ENCODE measurements around the gene USP24. TPM values are rescaled to one million over a fixed set of nuclear protein-coding genes. Genes with fewer than 3 reads are reported as not detected.
"Not testable (repeated sequence)": the region's sequence is repeated elsewhere in the genome, so short reads cannot be mapped to it uniquely, and the experiment has no call there.

The USP24 gene
- total RNA-seq, 1 donor from 2014 or later = 58.1 TPM

GRCh38 chr1:55234016-55234415 lies 18.9 kb upstream of the USP24 start:
- H3K4me1 Mint-ChIP-seq = peaks cover 8% of the 10 kb centered on the region
- no peak for TF ChIP-seq CTCF (IDR thresholded peaks at IDR 0.05; ENCODE audit: unreplicated experiment)
- H3K9me3 Mint-ChIP-seq = peaks cover 2% of the 10 kb centered on the region
- no peak for DNase-seq (ENCODE audit: low spot score in 2 of 2, unreplicated experiment in 2 of 2)
- no peak overlapping the region for H3K4me3 Mint-ChIP-seq
- H3K27ac Mint-ChIP-seq = no peak overlapping the region
- H3K27me3 Mint-ChIP-seq (ENCODE audit: low read depth) = peaks cover 2% of the 10 kb centered on the region
- H3K36me3 Mint-ChIP-seq = no peaks in the 10 kb centered on the region

GRCh38 chr1:55233145-55233777 lies 18.1 kb upstream of the USP24 start:
- Mint-ChIP-seq H3K36me3 (no peaks in the 10 kb centered on the region), H3K4me1 (peaks cover 8% of the 10 kb centered on the region), H3K9me3 (peaks cover 2% of the 10 kb centered on the region), H3K4me3 (no peak overlapping the region), H3K27me3 (ENCODE audit: low read depth) (peaks cover 2% of the 10 kb centered on the region), H3K27ac (no peak overlapping the region)
- DNase-seq (ENCODE audit: low spot score in 2 of 2, unreplicated experiment in 2 of 2) = no peak
- no peak for TF ChIP-seq CTCF (IDR thresholded peaks at IDR 0.05; ENCODE audit: unreplicated experiment)

GRCh38 chr1:55232448-55233144 lies 17.4 kb upstream of the USP24 start:
- H3K36me3 Mint-ChIP-seq = no peaks in the 10 kb centered on the region
- H3K27me3 Mint-ChIP-seq (ENCODE audit: low read depth) = peaks cover 2% of the 10 kb centered on the region
- no peak overlapping the region for H3K4me3 Mint-ChIP-seq
- peaks cover 2% of the 10 kb centered on the region for H3K9me3 Mint-ChIP-seq
- H3K27ac Mint-ChIP-seq = no peak overlapping the region
- no peak for DNase-seq (ENCODE audit: low spot score in 2 of 2, unreplicated experiment in 2 of 2)
- TF ChIP-seq CTCF (IDR thresholded peaks at IDR 0.05; ENCODE audit: unreplicated experiment) = no peak
- peaks cover 8% of the 10 kb centered on the region for H3K4me1 Mint-ChIP-seq

- DNase-seq (ENCODE audit: low spot score in 2 of 2, unreplicated experiment in 2 of 2) = no peak
- TF ChIP-seq CTCF (IDR thresholded peaks at IDR 0.05; ENCODE audit: unreplicated experiment) = no peak
- no peak overlapping the region for H3K4me3 Mint-ChIP-seq
- no peaks in the 10 kb centered on the region for H3K36me3 Mint-ChIP-seq
- H3K27me3 Mint-ChIP-seq (ENCODE audit: low read depth) = peaks cover 2% of the 10 kb centered on the region
- peaks cover 8% of the 10 kb centered on the region for H3K4me1 Mint-ChIP-seq
- peaks cover 6% of the 10 kb centered on the region for H3K9me3 Mint-ChIP-seq
- no peak overlapping the region for H3K27ac Mint-ChIP-seq
These were observed 16.6 kb upstream of the USP24 start for GRCh38 chr1:55231745-55232144.

- TF ChIP-seq CTCF (IDR thresholded peaks at IDR 0.05; ENCODE audit: unreplicated experiment) = no peak
- peaks cover 8% of the 10 kb centered on the region for H3K4me1 Mint-ChIP-seq
- no peaks in the 10 kb centered on the region for H3K36me3 Mint-ChIP-seq
- H3K27me3 Mint-ChIP-seq (ENCODE audit: low read depth) = peaks cover 2% of the 10 kb centered on the region
- H3K27ac Mint-ChIP-seq = no peak overlapping the region
- peaks cover 6% of the 10 kb centered on the region for H3K9me3 Mint-ChIP-seq
- no peak overlapping the region for H3K4me3 Mint-ChIP-seq
- no peak for DNase-seq (ENCODE audit: low spot score in 2 of 2, unreplicated experiment in 2 of 2)
These were observed 15.5 kb upstream of the USP24 start for GRCh38 chr1:55230659-55231058.

GRCh38 chr1:55229726-55230125 lies 14.6 kb upstream of the USP24 start:
- H3K4me1 Mint-ChIP-seq; H3K27me3 Mint-ChIP-seq (ENCODE audit: low read depth); H3K4me3 Mint-ChIP-seq; H3K36me3 Mint-ChIP-seq; H3K9me3 Mint-ChIP-seq; DNase-seq (ENCODE audit: low spot score in 2 of 2, unreplicated experiment in 2 of 2); H3K27ac Mint-ChIP-seq: not testable (repeated sequence)

Data from mesothelial cell of epicardium (in vitro differentiated cells).